ENCODE measurements around the gene ARHGAP26. TPM values are rescaled to one million over a fixed set of nuclear protein-coding genes. Genes with fewer than 3 reads are reported as not detected.

The ARHGAP26 gene
- total and polyA plus RNA-seq, 2 donors (not counting 3 experiments of a cell fraction or from before 2014, with no cell fraction given) = 3.1 to 16.2 TPM

DNA sequence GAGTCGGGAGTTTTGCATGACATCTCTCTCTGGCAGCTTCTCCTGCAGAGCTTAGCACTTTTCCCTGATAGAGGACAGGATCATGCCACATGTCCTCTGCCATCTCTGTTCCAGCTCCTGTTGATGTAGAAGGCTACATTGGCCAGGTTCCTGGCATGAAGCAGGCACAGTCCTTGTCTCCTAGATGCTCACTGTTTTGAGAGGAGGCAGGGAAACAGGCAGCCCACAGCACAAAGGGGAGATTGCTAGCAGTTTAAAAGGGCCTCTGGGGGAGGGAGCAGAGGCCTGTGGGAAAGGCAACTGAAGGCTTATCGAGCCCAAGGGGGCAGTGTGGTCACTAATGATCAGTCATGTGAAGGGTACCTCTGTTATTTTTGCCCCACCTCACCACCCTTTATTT lies 10.7 kb downstream of the ARHGAP26 start:
- intact Hi-C loops (cut with micrococcal nuclease) = no loop called here
- peaks cover 8% of the 10 kb centered on the region for H3K4me1 ChIP-seq (ENCODE audit: control insufficient read depth, extremely low read depth, insufficient read depth, low read length)
- H3K9ac ChIP-seq (replicated peaks; ENCODE audit: extremely low read depth, insufficient read depth, low read length) = no peak overlapping the region
- H3K27ac ChIP-seq (ENCODE audit: insufficient read depth, low read depth, low read length) = no peak overlapping the region
- no peak for TF ChIP-seq POLR2AphosphoS5 (IDR thresholded peaks at IDR 0.05; ENCODE audit: insufficient read depth, low read depth, low read length)
- no peak for TF ChIP-seq JUN (IDR thresholded peaks at IDR 0.05; ENCODE audit: borderline replicate concordance, insufficient read depth, insufficient read length, low read depth)
- no peak for TF ChIP-seq POLR2A (IDR thresholded peaks at IDR 0.05; ENCODE audit: low read depth, low read length)
- no peak for TF ChIP-seq FOS (IDR thresholded peaks at IDR 0.05; ENCODE audit: borderline replicate concordance, insufficient read depth, low read length)
- TF ChIP-seq GATA2 (IDR thresholded peaks at IDR 0.05; ENCODE audit: insufficient read depth, insufficient read length, low read depth, low read length) = no peak
- TF ChIP-seq, protein P1, sequence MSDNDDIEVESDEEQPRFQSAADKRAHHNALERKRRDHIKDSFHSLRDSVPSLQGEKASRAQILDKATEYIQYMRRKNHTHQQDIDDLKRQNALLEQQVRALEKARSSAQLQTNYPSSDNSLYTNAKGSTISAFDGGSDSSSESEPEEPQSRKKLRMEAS (IDR thresholded peaks at IDR 0.05; ENCODE audit: insufficient read depth, insufficient read length) = no peak
- TF ChIP-seq EZH2 (IDR thresholded peaks at IDR 0.05; ENCODE audit: borderline replicate concordance, low read depth, low read length, severe bottlenecking) = no peak
- TF ChIP-seq MYC (IDR thresholded peaks at IDR 0.05; ENCODE audit: low read depth, low read length) = no peak
- TF ChIP-seq, protein P2, sequence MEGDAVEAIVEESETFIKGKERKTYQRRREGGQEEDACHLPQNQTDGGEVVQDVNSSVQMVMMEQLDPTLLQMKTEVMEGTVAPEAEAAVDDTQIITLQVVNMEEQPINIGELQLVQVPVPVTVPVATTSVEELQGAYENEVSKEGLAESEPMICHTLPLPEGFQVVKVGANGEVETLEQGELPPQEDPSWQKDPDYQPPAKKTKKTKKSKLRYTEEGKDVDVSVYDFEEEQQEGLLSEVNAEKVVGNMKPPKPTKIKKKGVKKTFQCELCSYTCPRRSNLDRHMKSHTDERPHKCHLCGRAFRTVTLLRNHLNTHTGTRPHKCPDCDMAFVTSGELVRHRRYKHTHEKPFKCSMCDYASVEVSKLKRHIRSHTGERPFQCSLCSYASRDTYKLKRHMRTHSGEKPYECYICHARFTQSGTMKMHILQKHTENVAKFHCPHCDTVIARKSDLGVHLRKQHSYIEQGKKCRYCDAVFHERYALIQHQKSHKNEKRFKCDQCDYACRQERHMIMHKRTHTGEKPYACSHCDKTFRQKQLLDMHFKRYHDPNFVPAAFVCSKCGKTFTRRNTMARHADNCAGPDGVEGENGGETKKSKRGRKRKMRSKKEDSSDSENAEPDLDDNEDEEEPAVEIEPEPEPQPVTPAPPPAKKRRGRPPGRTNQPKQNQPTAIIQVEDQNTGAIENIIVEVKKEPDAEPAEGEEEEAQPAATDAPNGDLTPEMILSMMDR (IDR thresholded peaks at IDR 0.05; ENCODE audit: extremely low read depth in 1 of 2, insufficient read depth in 1 of 2, low read depth in 1 of 2, low read length in 2 of 2) = no peak
- FAIRE-seq = no peak
- POLR2A ChIA-PET = no interaction called here
- CTCF ChIA-PET = interaction anchor here (3.9 kb wide), 1 partner anchor 10 kb away, joined by 19 read pairs; the partner anchor contains the start of gene ARHGAP26
- no peaks in the 10 kb centered on the region for H3K79me2 ChIP-seq (ENCODE audit: control insufficient read depth, insufficient read depth, low read length)
- BruUV-seq (replicated peaks) = no TSS peak
- H3K4me3 ChIP-seq (replicated peaks in 1 of 3; ENCODE audit: insufficient read depth in 1 of 3, low read depth in 1 of 3, low read length in 3 of 3) = no peak overlapping the region
- H3K27me3 ChIP-seq (ENCODE audit: control insufficient read depth in 2 of 2, insufficient read depth in 2 of 2, low read length in 2 of 2) = no peaks in the 10 kb centered on the region
- H3K4me2 ChIP-seq (ENCODE audit: insufficient read depth, low read length) = no peak overlapping the region
- DNase-seq (ENCODE audit: low read depth, low spot score) = no peak
- no peak overlapping the region for H2AFZ ChIP-seq (ENCODE audit: low read depth, low read length)
- dilution Hi-C loops (cut with MboI; ENCODE audit: extremely low pct_ligation_motif_present, low sequenced_read_pairs) = no loop called here
- H3K9me3 ChIP-seq (replicated peaks; ENCODE audit: control insufficient read depth, insufficient read depth, low read length) = no peaks in the 10 kb centered on the region
- H3K36me3 ChIP-seq (ENCODE audit: control insufficient read depth in 2 of 2, extremely low read depth in 1 of 2, insufficient read depth in 2 of 2, low read length in 2 of 2) = no peaks in the 10 kb centered on the region
- H4K20me1 ChIP-seq (replicated peaks; ENCODE audit: control insufficient read depth, extremely low read depth, insufficient read depth, low read length) = no peaks in the 10 kb centered on the region
- H3K9me1 ChIP-seq (replicated peaks; ENCODE audit: control insufficient read depth, extremely low read depth, insufficient read depth, low read length) = no peaks in the 10 kb centered on the region
